Epithelial cell of prostate (primary cell): ENCODE results near the gene BUB1B.
"Not testable (repeated sequence)": the region's sequence is repeated elsewhere in the genome, so short reads cannot be mapped to it uniquely, and the experiment has no call there.

Experiments
- DNase-seq: peaks from one replicate; pipeline ENCODE4 v3.0.0-alpha.2; 2011; ENCODE audit warnings: low read depth, low spot score
- H3K27ac ChIP-seq: fragments of 450-650 bp; 2 replicates; pipeline ENCODE4 v1.5.1; 2017; ENCODE audit warnings: mild to moderate bottlenecking

BUB1B gene

DNA sequence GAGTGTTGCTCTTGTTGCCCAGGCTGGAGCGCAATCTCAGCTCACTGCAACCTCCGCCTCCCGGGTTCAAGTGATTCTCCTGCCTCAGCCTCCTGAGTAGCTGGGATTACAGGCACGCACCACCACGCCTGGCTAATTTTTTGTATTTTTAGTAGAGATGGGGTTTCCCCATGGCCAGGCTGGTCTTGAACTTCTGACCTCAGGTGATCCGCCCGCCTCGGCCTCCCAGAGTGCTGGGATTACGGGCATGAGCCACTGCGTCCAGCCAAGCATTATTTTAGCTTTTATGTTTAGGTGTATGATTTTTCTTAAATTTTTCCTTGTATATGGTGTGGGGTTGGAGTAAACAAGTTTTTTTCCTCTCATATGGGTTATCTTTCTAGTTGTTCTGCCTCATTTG is 6.5 kb downstream of the BUB1B start:
- not testable (repeated sequence) for DNase-seq, H3K27ac ChIP-seq

GRCh38 chr15:40175160-40175559 is 14.3 kb downstream of the BUB1B start:
- no peak overlapping the region for H3K27ac ChIP-seq
- DNase-seq, result no peak

DNA sequence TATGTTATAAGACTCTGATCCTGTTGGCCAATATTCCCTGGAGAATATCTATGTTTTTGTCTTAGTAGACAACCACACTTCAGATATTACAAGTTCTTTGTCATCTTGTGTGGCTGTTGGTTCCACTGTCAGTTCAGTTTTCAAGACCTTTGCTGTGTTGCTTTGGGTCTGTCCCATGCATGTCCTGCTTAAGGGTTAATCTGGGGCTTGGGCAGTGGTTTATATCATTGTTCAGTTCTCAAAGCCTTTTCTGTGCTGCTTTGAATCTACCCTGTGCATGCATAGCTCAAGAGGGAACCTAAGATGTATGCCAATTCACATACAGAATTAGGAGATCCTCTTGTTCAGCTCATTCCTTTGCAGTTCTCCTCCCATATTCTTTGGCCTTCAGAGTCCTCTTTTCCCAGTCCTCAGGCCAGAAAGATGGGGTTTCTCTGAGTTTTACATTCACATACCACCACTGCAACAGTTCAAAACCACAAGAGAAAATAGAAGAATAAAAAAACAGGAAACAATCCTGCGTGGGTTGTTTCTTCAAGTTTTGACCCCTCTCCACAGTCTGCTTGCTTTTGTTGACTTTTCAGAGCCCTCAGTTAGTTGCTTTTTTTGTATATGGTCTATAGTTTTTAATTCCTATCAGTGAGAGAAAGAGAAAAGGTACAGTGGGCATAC is 21.6 kb downstream of the BUB1B start:
- no peak overlapping the region for H3K27ac ChIP-seq
- DNase-seq, result no peak

DNA sequence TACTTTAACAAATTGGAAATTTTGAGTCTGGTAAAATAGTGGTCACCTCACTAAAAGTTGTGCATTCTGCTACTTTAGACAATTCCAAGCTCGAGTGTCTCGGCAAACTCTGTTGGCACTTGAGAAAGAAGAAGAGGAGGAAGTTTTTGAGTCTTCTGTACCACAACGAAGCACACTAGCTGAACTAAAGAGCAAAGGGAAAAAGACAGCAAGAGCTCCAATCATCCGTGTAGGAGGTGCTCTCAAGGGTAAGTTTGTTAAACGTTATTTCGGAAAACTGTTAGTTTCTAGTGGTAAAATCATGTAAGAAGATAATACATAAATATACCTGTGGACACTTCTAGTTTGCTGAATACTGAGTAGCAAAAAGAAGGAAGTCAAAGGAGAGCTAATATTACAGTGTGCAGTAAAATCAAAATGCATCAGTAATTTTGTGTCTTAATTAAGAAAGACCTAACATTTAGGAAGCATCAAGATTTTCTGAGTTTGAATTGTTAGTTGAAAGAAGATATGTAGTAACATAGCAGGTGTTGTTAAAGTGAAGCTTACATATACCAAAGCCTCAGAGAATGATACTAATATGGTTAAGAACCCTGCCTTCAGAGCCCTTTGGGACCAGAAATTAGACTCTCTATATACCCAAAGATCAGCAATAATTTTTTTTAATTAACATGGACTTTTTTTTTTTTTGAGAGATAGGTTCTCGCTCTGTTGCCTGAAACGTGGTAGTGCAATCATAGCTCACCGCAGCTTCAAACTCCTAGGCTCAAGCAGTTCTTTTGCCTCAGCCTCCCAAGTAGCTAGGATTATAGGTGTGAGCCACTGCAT is 23.0 kb downstream of the BUB1B start:
- DNase-seq, result no peak
- no peak overlapping the region for H3K27ac ChIP-seq

DNA sequence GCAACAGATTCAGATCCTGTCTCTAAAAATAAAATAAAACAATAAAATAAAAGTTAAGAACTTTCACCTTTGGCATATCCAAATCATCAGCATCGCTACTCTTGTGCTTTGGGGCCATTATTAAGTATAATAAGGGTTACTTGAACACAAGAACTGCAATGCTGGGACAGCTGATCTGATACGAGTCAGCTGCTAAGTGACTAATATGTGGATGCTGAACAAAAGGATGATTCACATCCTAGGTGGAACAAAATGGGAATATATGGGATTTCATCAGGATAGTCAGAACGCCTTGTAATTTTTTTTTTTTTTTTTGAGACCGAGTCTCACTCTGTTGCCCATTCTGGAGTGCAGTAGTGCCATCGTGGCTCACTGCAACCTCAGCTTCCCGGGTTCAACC is 29.7 kb downstream of the BUB1B start:
- H3K27ac ChIP-seq, result peak overlapping the region; percentile 42
- peak; percentile 3 for DNase-seq

DNA sequence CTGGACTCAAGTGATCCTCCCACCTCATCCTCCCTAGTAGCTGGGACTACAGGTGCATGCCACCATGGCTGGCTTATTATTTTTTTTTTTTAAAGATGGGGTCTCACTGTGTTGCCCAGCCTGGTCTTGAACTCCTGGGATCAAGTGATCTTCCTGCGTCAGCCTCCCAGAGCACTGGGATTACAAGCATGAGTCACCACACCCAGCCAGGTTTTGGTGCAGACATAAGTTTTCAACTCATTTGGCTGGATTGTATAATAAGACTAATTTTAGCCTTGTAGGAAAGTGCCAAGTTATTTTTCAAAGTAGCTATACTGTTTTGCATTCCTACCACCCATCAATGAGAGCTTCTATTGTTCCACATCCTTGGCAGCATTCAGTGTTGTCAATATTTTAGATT is 32.1 kb downstream of the BUB1B start:
- no peak for DNase-seq
- H3K27ac ChIP-seq, result no peak overlapping the region

DNA sequence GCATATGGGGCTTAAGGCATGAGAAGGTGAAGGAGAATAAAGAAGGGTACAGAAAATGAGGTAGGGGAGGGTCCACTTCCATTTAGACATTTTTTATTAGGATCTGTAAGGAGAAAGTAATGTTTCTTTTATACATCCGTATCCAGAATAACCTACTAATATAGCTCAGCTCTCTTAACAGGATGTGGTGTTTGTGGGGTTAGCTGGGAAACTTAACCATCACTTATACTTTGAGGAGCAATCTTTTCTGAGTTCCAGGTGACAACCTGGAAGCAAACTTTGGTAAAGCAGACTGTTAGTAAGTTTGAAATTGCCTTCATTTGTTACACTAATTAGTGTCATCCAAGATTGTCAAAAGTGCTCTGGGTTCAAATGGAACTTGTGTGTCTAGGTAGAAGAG is 36.6 kb downstream of the BUB1B start:
- no peak overlapping the region for H3K27ac ChIP-seq
- no peak for DNase-seq

DNA sequence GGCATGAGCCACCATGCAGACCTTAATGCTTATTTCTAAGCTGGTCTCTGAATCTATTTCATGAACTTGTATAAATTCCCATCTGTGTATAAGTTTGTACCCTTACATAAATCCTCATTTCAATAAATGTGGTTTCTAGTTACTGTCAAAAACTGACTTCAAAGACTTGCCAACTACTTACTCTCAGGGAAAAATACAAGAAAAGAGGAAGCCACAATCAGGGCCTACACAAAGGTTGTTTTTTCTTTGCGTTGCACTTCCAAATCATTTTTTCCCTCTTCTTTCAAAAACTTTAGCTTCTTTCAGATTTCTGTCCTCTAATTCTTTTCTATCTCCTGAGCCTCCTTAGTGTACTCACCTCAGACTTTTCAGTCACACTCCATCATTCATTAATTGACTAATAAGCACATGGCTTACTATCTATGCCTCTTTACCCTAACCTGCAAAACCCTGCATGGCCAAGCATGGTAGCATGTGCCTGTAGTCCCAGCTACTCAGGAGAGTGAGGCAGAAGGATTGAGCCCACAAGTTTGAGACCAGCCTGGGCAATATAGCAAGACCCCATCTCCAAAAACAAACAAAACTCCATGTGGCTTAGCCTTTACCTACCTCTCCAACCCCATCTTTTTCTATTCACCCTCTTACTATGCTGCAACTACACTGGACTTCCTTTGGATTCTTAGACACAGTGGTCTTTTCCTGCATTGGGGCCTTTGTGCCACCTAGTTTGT is 37.7 kb downstream of the BUB1B start:
- DNase-seq, result no peak
- H3K27ac ChIP-seq, result no peak overlapping the region

DNA sequence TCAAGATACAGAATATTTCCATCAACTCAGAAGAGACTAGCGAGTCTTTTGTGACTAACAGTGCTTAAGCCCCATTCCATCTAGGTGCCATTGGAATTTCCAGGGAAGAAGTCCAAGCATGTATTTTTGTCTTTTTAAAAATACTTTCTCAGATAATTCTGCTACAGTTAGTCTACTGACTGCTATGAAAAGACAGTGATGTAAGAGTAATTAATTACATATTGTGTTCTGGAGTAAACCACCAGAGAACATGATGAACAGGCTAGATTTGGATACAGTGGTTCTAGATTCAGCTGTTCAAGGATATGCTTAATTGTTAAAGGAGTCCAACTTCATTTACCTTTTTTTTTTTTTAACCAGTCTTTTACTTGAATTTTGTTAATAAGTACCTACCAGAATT is 43.2 kb downstream of the BUB1B start:
- no peak overlapping the region for H3K27ac ChIP-seq
- DNase-seq, result no peak

DNA sequence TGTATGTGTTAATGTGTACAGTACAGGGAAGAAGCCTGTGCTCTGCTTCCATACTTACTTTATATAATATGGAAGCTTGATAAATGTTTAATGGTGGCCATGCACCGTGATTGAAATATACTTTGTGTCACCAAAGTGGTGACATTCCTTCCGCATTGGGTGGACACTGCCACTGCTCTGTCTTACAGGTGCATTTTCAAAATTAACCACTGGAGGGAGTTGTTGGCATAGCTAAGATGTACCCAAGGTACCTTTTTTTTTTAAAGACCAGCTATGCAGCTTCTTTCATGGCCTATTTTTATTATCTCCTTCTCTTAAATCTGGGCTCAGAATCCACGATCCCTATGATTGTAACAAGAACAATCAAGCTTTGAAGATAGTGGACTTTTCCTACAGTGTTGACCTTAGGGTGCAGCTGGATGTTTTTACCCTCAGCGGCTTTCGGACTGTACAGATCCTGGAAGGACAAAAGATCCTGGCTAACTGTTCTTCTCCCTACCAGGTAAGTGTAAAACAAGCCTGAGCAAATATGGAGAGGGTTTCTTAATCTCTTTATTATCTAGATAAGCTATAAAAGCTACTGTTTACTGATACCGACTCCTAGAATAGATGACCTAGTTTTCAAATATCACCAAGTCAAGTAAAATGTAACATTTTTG is 56.4 kb downstream of the BUB1B start:
- DNase-seq, result no peak
- no peak overlapping the region for H3K27ac ChIP-seq

- H3K27ac ChIP-seq, result no peak overlapping the region
- no peak for DNase-seq
Observed at GRCh38 chr15:40219801-40220200, 58.9 kb downstream of the BUB1B start.

DNA sequence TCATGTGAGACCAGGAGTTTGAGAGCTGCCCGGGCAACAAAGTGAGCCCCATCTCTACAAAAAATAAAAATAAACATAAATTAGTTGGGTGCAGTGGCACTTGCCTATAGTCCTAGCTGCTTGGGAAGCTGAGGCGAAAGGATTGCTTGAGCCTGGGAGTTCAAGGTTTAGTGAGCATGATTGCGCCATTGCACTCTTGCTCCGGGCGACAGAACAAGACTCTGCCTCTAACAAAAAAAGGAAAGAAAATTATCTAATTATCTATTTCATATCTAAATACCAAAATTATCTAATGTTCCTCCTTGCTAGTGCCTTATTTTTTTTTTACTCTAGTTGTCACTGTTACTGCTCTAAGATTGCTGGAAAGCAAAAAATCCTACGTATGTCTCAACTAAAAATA is 61.3 kb downstream of the BUB1B start:
- H3K27ac ChIP-seq, result no peak overlapping the region
- DNase-seq, result no peak

GRCh38 chr15:40226736-40227135 is 65.9 kb downstream of the BUB1B start:
- no peak overlapping the region for H3K27ac ChIP-seq
- no peak for DNase-seq

- no peak for DNase-seq
- H3K27ac ChIP-seq, result no peak overlapping the region
Observed at GRCh38 chr15:40229316-40229715, 68.4 kb downstream of the BUB1B start.

GRCh38 chr15:40229956-40230355 is 69.1 kb downstream of the BUB1B start:
- no peak for DNase-seq
- H3K27ac ChIP-seq, result no peak overlapping the region

DNA sequence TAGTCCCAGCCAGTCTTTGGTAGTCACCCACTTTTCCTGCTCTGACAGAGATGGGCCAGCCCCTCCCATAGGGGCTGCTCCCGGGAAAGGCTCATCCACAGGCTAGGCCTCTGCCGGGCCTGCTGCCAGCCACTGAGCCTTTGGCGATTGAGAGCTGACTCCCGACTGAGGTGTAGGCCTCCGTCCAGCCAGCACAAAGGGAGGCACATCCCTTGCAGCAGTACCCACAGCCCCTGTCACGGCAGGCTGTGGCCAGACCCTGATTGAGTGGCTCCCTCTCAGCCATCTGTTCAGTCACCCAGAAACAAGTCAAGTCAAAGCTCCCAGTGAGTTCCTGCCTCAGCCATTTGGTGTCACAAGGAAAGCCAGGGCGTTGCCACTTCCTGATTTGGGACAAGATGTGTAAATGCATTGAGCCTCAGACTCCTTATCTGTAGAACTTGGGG is 71.8 kb downstream of the BUB1B start:
- peak overlapping the region; percentile 75 for H3K27ac ChIP-seq
- no peak for DNase-seq

- peak overlapping the region; percentile 75 for H3K27ac ChIP-seq
- DNase-seq, result no peak
Observed at GRCh38 chr15:40233727-40234577, 73.1 kb downstream of the BUB1B start.

DNA sequence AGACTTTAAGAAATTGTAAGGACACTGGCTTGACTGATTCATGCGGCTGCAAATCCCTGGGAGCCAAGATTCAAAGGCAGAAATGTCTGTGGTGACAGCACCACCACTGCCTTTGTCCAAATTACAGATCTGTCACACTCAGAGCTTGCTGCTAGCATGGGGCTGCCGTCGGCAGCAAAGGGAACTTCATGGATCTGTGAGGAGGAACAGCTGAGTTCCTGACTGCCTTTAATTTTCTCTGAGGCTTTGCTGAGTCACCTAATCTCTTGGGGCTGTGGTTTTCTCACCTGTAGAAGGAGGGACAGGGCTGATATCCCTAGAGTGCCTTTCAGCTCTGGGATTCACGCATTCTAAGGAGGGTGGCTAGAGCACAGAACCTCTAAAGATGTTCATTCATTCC is 73.9 kb downstream of the BUB1B start:
- DNase-seq, result no peak
- peak overlapping the region; percentile 75 for H3K27ac ChIP-seq

- DNase-seq, result no peak
- peak overlapping the region; percentile 75 for H3K27ac ChIP-seq
Observed at GRCh38 chr15:40235201-40235885, 74.5 kb downstream of the BUB1B start.
